ENCODE measurements around the gene TOP2B.

The TOP2B gene

GRCh38 chr3:25578059-25578458 is 86.6 kb downstream of the TOP2B start:
- DNase-seq (ENCODE audit: low read depth): no peak
- H3K4me3 ChIP-seq (ENCODE audit: low read depth, low read length): no peak overlapping the region
- in situ Hi-C loops (cut with HindIII; ENCODE audit: low sequenced_read_pairs): loop anchor here (25.0 kb wide), 1 partner anchor 591 kb away; no protein-coding TSS in a partner anchor
- TF ChIP-seq CTCF (IDR thresholded peaks at IDR 0.05; ENCODE audit: low read depth, low read length, missing control alignments): no peak

- no peak for DNase-seq (ENCODE audit: low read depth)
- in situ Hi-C loops (cut with HindIII; ENCODE audit: low sequenced_read_pairs): loop anchor here (25.0 kb wide), 1 partner anchor 590 kb away; no protein-coding TSS in a partner anchor
- no peak overlapping the region for H3K4me3 ChIP-seq (ENCODE audit: low read depth, low read length)
- TF ChIP-seq CTCF (IDR thresholded peaks at IDR 0.05; ENCODE audit: low read depth, low read length, missing control alignments): no peak
These were observed 87.8 kb downstream of the TOP2B start for GRCh38 chr3:25576831-25577454.

GRCh38 chr3:25576146-25576545 is 88.6 kb downstream of the TOP2B start:
- no peak for DNase-seq (ENCODE audit: low read depth)
- TF ChIP-seq CTCF (IDR thresholded peaks at IDR 0.05; ENCODE audit: low read depth, low read length, missing control alignments): no peak
- no peak overlapping the region for H3K4me3 ChIP-seq (ENCODE audit: low read depth, low read length)
- in situ Hi-C loops (cut with HindIII; ENCODE audit: low sequenced_read_pairs): loop anchor here (25.0 kb wide), 1 partner anchor 589 kb away; no protein-coding TSS in a partner anchor

- in situ Hi-C loops (cut with HindIII; ENCODE audit: low sequenced_read_pairs): loop anchor here (25.0 kb wide), 1 partner anchor 588 kb away; no protein-coding TSS in a partner anchor
- no peak for DNase-seq (ENCODE audit: low read depth)
- TF ChIP-seq CTCF (IDR thresholded peaks at IDR 0.05; ENCODE audit: low read depth, low read length, missing control alignments): no peak
- no peak overlapping the region for H3K4me3 ChIP-seq (ENCODE audit: low read depth, low read length)
These were observed 89.7 kb downstream of the TOP2B start for GRCh38 chr3:25575001-25575400.

GRCh38 chr3:25574172-25574765 is 90.4 kb downstream of the TOP2B start:
- no peak for DNase-seq (ENCODE audit: low read depth)
- no peak for TF ChIP-seq CTCF (IDR thresholded peaks at IDR 0.05; ENCODE audit: low read depth, low read length, missing control alignments)
- in situ Hi-C loops (cut with HindIII; ENCODE audit: low sequenced_read_pairs): no loop called here

GRCh38 chr3:25573386-25574171 is 91.1 kb downstream of the TOP2B start:
- in situ Hi-C loops (cut with HindIII; ENCODE audit: low sequenced_read_pairs): no loop called here
- DNase-seq (ENCODE audit: low read depth): no peak
- TF ChIP-seq CTCF (IDR thresholded peaks at IDR 0.05; ENCODE audit: low read depth, low read length, missing control alignments): no peak
- H3K4me3 ChIP-seq (ENCODE audit: low read depth, low read length): no peak overlapping the region

More at GRCh38 chr3:25574172-25574765, 90.4 kb downstream of the TOP2B start:
- no peak overlapping the region for H3K4me3 ChIP-seq (ENCODE audit: low read depth, low read length)
